GM18526 (cell line): Measurements from ENCODE around the gene CRLF1.

ENCODE experiments used
- POLR2A ChIP-seq: IDR thresholded peaks from 3 replicates; pipeline ENCODE4 v1.6.1; 2011; ENCODE audit not compliant: insufficient read length; ENCODE audit errors: extremely low read depth

Gene CRLF1

GRCh38 chr19:18605196-18605545 lies 1.4 kb downstream of the CRLF1 start:
- no peak for TF ChIP-seq POLR2A

GRCh38 chr19:18604820-18605159 lies 1.8 kb downstream of the CRLF1 start:
- no peak for TF ChIP-seq POLR2A

GRCh38 chr19:18603958-18604819 lies 2.4 kb downstream of the CRLF1 start:
- no peak for TF ChIP-seq POLR2A

GRCh38 chr19:18603255-18603957 lies 3.2 kb downstream of the CRLF1 start:
- TF ChIP-seq POLR2A = no peak

GRCh38 chr19:18601875-18602274 lies 4.7 kb downstream of the CRLF1 start:
- no peak for TF ChIP-seq POLR2A

- no peak for TF ChIP-seq POLR2A
These were observed 7.1 kb downstream of the CRLF1 start for GRCh38 chr19:18599485-18599884.

- no peak for TF ChIP-seq POLR2A
These were observed 8.6 kb downstream of the CRLF1 start for GRCh38 chr19:18597809-18598660.

GRCh38 chr19:18596752-18597157 lies 9.8 kb downstream of the CRLF1 start:
- no peak for TF ChIP-seq POLR2A

- no peak for TF ChIP-seq POLR2A
These were observed 11.1 kb downstream of the CRLF1 start for GRCh38 chr19:18595475-18595874.

- no peak for TF ChIP-seq POLR2A
These were observed 11.7 kb downstream of the CRLF1 start for GRCh38 chr19:18594824-18595373.

- no peak for TF ChIP-seq POLR2A
These were observed 12.3 kb downstream of the CRLF1 start for GRCh38 chr19:18594096-18594823.

GRCh38 chr19:18593367-18594095 lies 13.1 kb downstream of the CRLF1 start:
- no peak for TF ChIP-seq POLR2A

GRCh38 chr19:18591735-18592385 lies 14.7 kb downstream of the CRLF1 start:
- no peak for TF ChIP-seq POLR2A
